Left lung (tissue), 10 donors: ENCODE results near the gene NQO1. TPM values are rescaled to one million over a fixed set of nuclear protein-coding genes. Genes with fewer than 3 reads are reported as not detected.

ENCODE experiments used
- ATAC-seq: fragments of 200-7000 bp; cut with Tn5 transposase; one replicate; pipeline ENCODE4 v1.9.1; 2020; ENCODE audit warnings: moderate library complexity
- DNase-seq, 4 donors: peaks; one replicate each; pipeline ENCODE4 v3.0.0-alpha.2; 2013 to 2020
- H3K27ac ChIP-seq, 2 donors: fragments of 200-600 bp; sonication (generic) in 1 of 2; one replicate each; pipeline versions ENCODE4 v1.5.0 to v1.8.0; 2020 to 2021
- H3K27me3 ChIP-seq, 2 donors: fragments of 200-600 bp; sonication (generic) in 1 of 2; one replicate each; pipeline versions ENCODE4 v1.5.0 to v1.8.0; 2020 to 2021
- H3K36me3 ChIP-seq, 2 donors: fragments of 200-600 bp; sonication (generic) in 1 of 2; one replicate each; pipeline versions ENCODE4 v1.5.0 to v1.8.0; 2020 to 2021
- H3K4me1 ChIP-seq, 2 donors: fragments of 200-600 bp; one replicate each; pipeline ENCODE4 v1.8.0; 2021
- H3K4me3 ChIP-seq, 2 donors: fragments of 200-600 bp; sonication (generic) in 1 of 2; one replicate each; pipeline versions ENCODE4 v1.5.0 to v1.8.0; 2020 to 2021; ENCODE audit warnings: mild to moderate bottlenecking in 1 of 2
- H3K9me3 ChIP-seq, 2 donors: fragments of 200-600 bp; sonication (generic) in 1 of 2; one replicate each; pipeline versions ENCODE4 v1.5.0 to v1.8.0; 2020 to 2021
- CTCF ChIP-seq, 2 donors: fragments of 200-600 bp; sonication (generic) in 1 of 2; IDR thresholded peaks; one replicate each; pipeline versions ENCODE4 v1.5.0 to v1.8.0; 2021; ENCODE audit warnings: antibody characterized with exemption in 2 of 2
- intact Hi-C, 2 donors: fragments of 100-400 bp; cut with DNase I; formaldehyde crosslinking; loops; one replicate each; pipeline versions ENCODE4 v1.11.2 to v1.14.2; 2022
- polyA plus RNA-seq, 6 donors: library from polyadenylated mRNA; unstranded; fragments of 120-200 nt; gene quantifications; one replicate each; pipeline ENCODE4 v1.2.1, GENCODE V29; 2013; ENCODE audit not compliant: insufficient read length in 6 of 6
- total RNA-seq, 2 donors: library from RNA; stranded (reverse); fragmentation: NEBNext Ultra II Directional; extraction: Animal tissue kit (Norgen Biotek cat#: 25700); gene quantifications; one replicate each; pipeline ENCODE4 v1.2.1, GENCODE V29; 2021
- donor health status: DM: no; HTN: yes; CAD: no.
- donor health status: DM: no; HTN: no; CAD: no.

Gene NQO1
- total and polyA plus RNA-seq, 8 donors, result 9.4 to 78.4 (median 14.2) TPM

- DNase-seq (no peak), ATAC-seq (no peak)
- Histone ChIP-seq H3K36me3 (peaks cover 0 to 82% of the 10 kb centered on the region in 2 donors), H3K27me3 (no peaks in the 10 kb centered on the region), H3K9me3 (no peaks in the 10 kb centered on the region), H3K4me3 (no peak overlapping the region), H3K27ac (no peak overlapping the region), H3K4me1 (no peaks in the 10 kb centered on the region)
- intact Hi-C loops, result no loop called here
- TF ChIP-seq CTCF (IDR thresholded peaks at IDR 0.05), result no peak
Observed at GRCh38 chr16:69672315-69672997, 53.9 kb downstream of the NQO1 start.

GRCh38 chr16:69669577-69669976, 56.8 kb downstream of the NQO1 start:
- Histone ChIP-seq H3K27ac (no peak overlapping the region), H3K36me3 (peaks cover 0 to 63% of the 10 kb centered on the region in 2 donors), H3K4me1 (no peaks in the 10 kb centered on the region), H3K27me3 (no peaks in the 10 kb centered on the region), H3K4me3 (no peak overlapping the region), H3K9me3 (no peaks in the 10 kb centered on the region)
- DNase-seq, result no peak
- intact Hi-C loops, result no loop called here
- peak; percentile 29 for ATAC-seq
- TF ChIP-seq CTCF (IDR thresholded peaks at IDR 0.05), result no peak

GRCh38 chr16:69663846-69664245, 62.5 kb downstream of the NQO1 start:
- H3K4me1 ChIP-seq, result no peaks in the 10 kb centered on the region
- H3K27me3 ChIP-seq, result no peaks in the 10 kb centered on the region
- DNase-seq (no peak), ATAC-seq (no peak)
- H3K4me3 ChIP-seq, result no peak overlapping the region
- peaks cover 0 to 63% of the 10 kb centered on the region in 2 donors for H3K36me3 ChIP-seq
- TF ChIP-seq CTCF (IDR thresholded peaks at IDR 0.05), result no peak
- no peaks in the 10 kb centered on the region for H3K9me3 ChIP-seq
- no peak overlapping the region for H3K27ac ChIP-seq
- intact Hi-C loops, result no loop called here

GRCh38 chr16:69662901-69663300, 63.5 kb downstream of the NQO1 start:
- H3K36me3 ChIP-seq, result peaks cover 0 to 63% of the 10 kb centered on the region in 2 donors
- ATAC-seq (no peak), DNase-seq (no peak)
- intact Hi-C loops, result no loop called here
- H3K27me3 ChIP-seq, result no peaks in the 10 kb centered on the region
- no peaks in the 10 kb centered on the region for H3K9me3 ChIP-seq
- no peaks in the 10 kb centered on the region for H3K4me1 ChIP-seq
- TF ChIP-seq CTCF (IDR thresholded peaks at IDR 0.05), result no peak
- H3K27ac ChIP-seq, result no peak overlapping the region
- H3K4me3 ChIP-seq, result no peak overlapping the region

GRCh38 chr16:69660166-69660565, 66.2 kb downstream of the NQO1 start:
- intact Hi-C loops, result no loop called here
- no peak for ATAC-seq

More at GRCh38 chr16:69660166-69660565, 66.2 kb downstream of the NQO1 start:
- DNase-seq, result no peak
- Histone ChIP-seq H3K9me3 (no peaks in the 10 kb centered on the region), H3K27me3 (no peaks in the 10 kb centered on the region), H3K4me1 (no peaks in the 10 kb centered on the region), H3K4me3 (no peak overlapping the region), H3K27ac (no peak overlapping the region), H3K36me3 (peaks cover 0 to 84% of the 10 kb centered on the region in 2 donors)
- TF ChIP-seq CTCF (IDR thresholded peaks at IDR 0.05), result no peak

Other genes with a start within 250 kb of the NQO1 start
- gene NFAT5, start 160.6 kb downstream of the NQO1 start, total RNA-seq, result 10 to 100 TPM; 44.8 to 53.5 TPM
- 10 to 100 TPM; 51.8 to 66.0 (median 59.0) TPM for gene NFAT5, start 160.6 kb downstream of the NQO1 start, polyA plus RNA-seq
- gene NOB1, start 28.4 kb upstream of the NQO1 start, total RNA-seq, result 10 to 100 TPM; 29.9 to 42.2 TPM
- 10 to 100 TPM; 61.2 to 67.4 (median 63.0) TPM for gene NOB1, start 28.4 kb upstream of the NQO1 start, polyA plus RNA-seq
- 10 to 100 TPM; 67.9 to 73.0 TPM for gene WWP2, start 35.8 kb upstream of the NQO1 start, total RNA-seq
- gene WWP2, start 35.8 kb upstream of the NQO1 start, polyA plus RNA-seq, result 10 to 100 TPM; 30.2 to 35.2 (median 33.9) TPM
- gene CLEC18A, start 224.8 kb upstream of the NQO1 start, total RNA-seq, result 1 to 10 TPM; 1.8 to 2.6 TPM
- 1 to 10 TPM in 3 of 6 donors, under 1 TPM in 3; 0.60 to 2.6 (median 1.0) TPM for gene CLEC18A, start 224.8 kb upstream of the NQO1 start, polyA plus RNA-seq